ENCODE results near the gene COA1. TPM values are rescaled to one million over a fixed set of nuclear protein-coding genes. Genes with fewer than 3 reads are reported as not detected.
"Not testable (repeated sequence)": the region's sequence is repeated elsewhere in the genome, so short reads cannot be mapped to it uniquely, and the experiment has no call there.

COA1 gene
- total and polyA plus RNA-seq, 2 donors (not counting 3 experiments of a cell fraction or from before 2014, with no cell fraction given): 38.1 to 55.1 TPM

- H3K9me1 ChIP-seq (replicated peaks; ENCODE audit: control insufficient read depth, extremely low read depth, insufficient read depth, low read length); H3K4me3 ChIP-seq (replicated peaks in 1 of 3; ENCODE audit: insufficient read depth in 1 of 3, low read depth in 1 of 3, low read length in 3 of 3); H3K4me1 ChIP-seq (ENCODE audit: control insufficient read depth, extremely low read depth, insufficient read depth, low read length); H3K9ac ChIP-seq (replicated peaks; ENCODE audit: extremely low read depth, insufficient read depth, low read length); DNase-seq (ENCODE audit: low read depth, low spot score); CTCF ChIA-PET; H3K27ac ChIP-seq (ENCODE audit: insufficient read depth, low read depth, low read length); BruUV-seq (replicated peaks); POLR2A ChIA-PET; H4K20me1 ChIP-seq (replicated peaks; ENCODE audit: control insufficient read depth, extremely low read depth, insufficient read depth, low read length); H3K36me3 ChIP-seq (ENCODE audit: control insufficient read depth in 2 of 2, extremely low read depth in 1 of 2, insufficient read depth in 2 of 2, low read length in 2 of 2); intact Hi-C loops (cut with micrococcal nuclease); H2AFZ ChIP-seq (ENCODE audit: low read depth, low read length); H3K9me3 ChIP-seq (replicated peaks; ENCODE audit: control insufficient read depth, insufficient read depth, low read length); H3K27me3 ChIP-seq (ENCODE audit: control insufficient read depth in 2 of 2, insufficient read depth in 2 of 2, low read length in 2 of 2); FAIRE-seq; H3K79me2 ChIP-seq (ENCODE audit: control insufficient read depth, insufficient read depth, low read length); dilution Hi-C loops (cut with MboI; ENCODE audit: extremely low pct_ligation_motif_present, low sequenced_read_pairs); H3K4me2 ChIP-seq (ENCODE audit: insufficient read depth, low read length): not testable (repeated sequence)
Measured at GRCh38 chr7:43773268-43773667, 43.9 kb upstream of the COA1 start.

DNA sequence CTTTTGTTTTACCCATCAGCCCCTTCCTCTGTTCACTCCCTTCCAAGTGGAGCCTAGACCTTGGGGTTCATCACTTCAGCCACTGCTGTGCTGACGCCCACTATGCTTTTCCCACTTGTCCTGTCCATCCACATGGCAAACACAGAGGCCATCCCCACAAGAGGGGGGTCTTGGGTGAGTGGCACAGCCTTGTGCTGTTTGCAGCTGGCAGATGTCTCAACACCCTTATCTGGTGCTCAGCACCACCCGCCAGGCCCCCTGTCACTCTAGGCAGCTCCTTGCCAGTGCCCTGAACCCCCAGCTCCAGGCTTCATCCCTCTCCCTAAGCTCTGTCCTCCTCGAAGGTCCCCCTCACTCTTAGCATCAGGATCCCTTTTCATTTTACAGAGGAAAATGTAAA, 42.2 kb upstream of the COA1 start:
- intact Hi-C loops (cut with micrococcal nuclease) (no loop called here), dilution Hi-C loops (cut with MboI; ENCODE audit: extremely low pct_ligation_motif_present, low sequenced_read_pairs) (no loop called here)
- H3K4me2 ChIP-seq (ENCODE audit: insufficient read depth, low read length): no peak overlapping the region
- no peak overlapping the region for H2AFZ ChIP-seq (ENCODE audit: low read depth, low read length)
- no peaks in the 10 kb centered on the region for H3K79me2 ChIP-seq (ENCODE audit: control insufficient read depth, insufficient read depth, low read length)
- ChIA-PET CTCF (interaction anchor here (1.0 kb wide), 1 partner anchor 16 kb away, joined by 3 read pairs; no protein-coding TSS in a partner anchor), POLR2A (no interaction called here)
- no peaks in the 10 kb centered on the region for H3K4me1 ChIP-seq (ENCODE audit: control insufficient read depth, extremely low read depth, insufficient read depth, low read length)
- TF ChIP-seq, protein P1, sequence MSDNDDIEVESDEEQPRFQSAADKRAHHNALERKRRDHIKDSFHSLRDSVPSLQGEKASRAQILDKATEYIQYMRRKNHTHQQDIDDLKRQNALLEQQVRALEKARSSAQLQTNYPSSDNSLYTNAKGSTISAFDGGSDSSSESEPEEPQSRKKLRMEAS (IDR thresholded peaks at IDR 0.05; ENCODE audit: insufficient read depth, insufficient read length): no peak
- TF ChIP-seq FOS (IDR thresholded peaks at IDR 0.05; ENCODE audit: borderline replicate concordance, insufficient read depth, low read length): no peak
- no peak for TF ChIP-seq POLR2AphosphoS5 (IDR thresholded peaks at IDR 0.05; ENCODE audit: insufficient read depth, low read depth, low read length)
- no peak for TF ChIP-seq POLR2A (IDR thresholded peaks at IDR 0.05; ENCODE audit: low read depth, low read length)
- TF ChIP-seq GATA2 (IDR thresholded peaks at IDR 0.05; ENCODE audit: insufficient read depth, insufficient read length, low read depth, low read length): no peak
- TF ChIP-seq, protein P2, sequence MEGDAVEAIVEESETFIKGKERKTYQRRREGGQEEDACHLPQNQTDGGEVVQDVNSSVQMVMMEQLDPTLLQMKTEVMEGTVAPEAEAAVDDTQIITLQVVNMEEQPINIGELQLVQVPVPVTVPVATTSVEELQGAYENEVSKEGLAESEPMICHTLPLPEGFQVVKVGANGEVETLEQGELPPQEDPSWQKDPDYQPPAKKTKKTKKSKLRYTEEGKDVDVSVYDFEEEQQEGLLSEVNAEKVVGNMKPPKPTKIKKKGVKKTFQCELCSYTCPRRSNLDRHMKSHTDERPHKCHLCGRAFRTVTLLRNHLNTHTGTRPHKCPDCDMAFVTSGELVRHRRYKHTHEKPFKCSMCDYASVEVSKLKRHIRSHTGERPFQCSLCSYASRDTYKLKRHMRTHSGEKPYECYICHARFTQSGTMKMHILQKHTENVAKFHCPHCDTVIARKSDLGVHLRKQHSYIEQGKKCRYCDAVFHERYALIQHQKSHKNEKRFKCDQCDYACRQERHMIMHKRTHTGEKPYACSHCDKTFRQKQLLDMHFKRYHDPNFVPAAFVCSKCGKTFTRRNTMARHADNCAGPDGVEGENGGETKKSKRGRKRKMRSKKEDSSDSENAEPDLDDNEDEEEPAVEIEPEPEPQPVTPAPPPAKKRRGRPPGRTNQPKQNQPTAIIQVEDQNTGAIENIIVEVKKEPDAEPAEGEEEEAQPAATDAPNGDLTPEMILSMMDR (IDR thresholded peaks at IDR 0.05; ENCODE audit: extremely low read depth in 1 of 2, insufficient read depth in 1 of 2, low read depth in 1 of 2, low read length in 2 of 2): no peak
- TF ChIP-seq MYC (IDR thresholded peaks at IDR 0.05; ENCODE audit: low read depth, low read length): no peak
- TF ChIP-seq JUN (IDR thresholded peaks at IDR 0.05; ENCODE audit: borderline replicate concordance, insufficient read depth, insufficient read length, low read depth): no peak
- no peak for TF ChIP-seq EZH2 (IDR thresholded peaks at IDR 0.05; ENCODE audit: borderline replicate concordance, low read depth, low read length, severe bottlenecking)
- no peak overlapping the region for H3K27ac ChIP-seq (ENCODE audit: insufficient read depth, low read depth, low read length)
- no peak overlapping the region for H3K4me3 ChIP-seq (replicated peaks in 1 of 3; ENCODE audit: insufficient read depth in 1 of 3, low read depth in 1 of 3, low read length in 3 of 3)
- BruUV-seq (replicated peaks): no TSS peak
- DNase-seq (ENCODE audit: low read depth, low spot score): no peak
- no peak overlapping the region for H3K9ac ChIP-seq (replicated peaks; ENCODE audit: extremely low read depth, insufficient read depth, low read length)
- H3K36me3 ChIP-seq (ENCODE audit: control insufficient read depth in 2 of 2, extremely low read depth in 1 of 2, insufficient read depth in 2 of 2, low read length in 2 of 2): peaks cover 0 to 2% of the 10 kb centered on the region in 2 experiments
- no peak for FAIRE-seq
- no peaks in the 10 kb centered on the region for H3K9me3 ChIP-seq (replicated peaks; ENCODE audit: control insufficient read depth, insufficient read depth, low read length)
- no peaks in the 10 kb centered on the region for H3K9me1 ChIP-seq (replicated peaks; ENCODE audit: control insufficient read depth, extremely low read depth, insufficient read depth, low read length)
- H4K20me1 ChIP-seq (replicated peaks; ENCODE audit: control insufficient read depth, extremely low read depth, insufficient read depth, low read length): no peaks in the 10 kb centered on the region
- H3K27me3 ChIP-seq (ENCODE audit: control insufficient read depth in 2 of 2, insufficient read depth in 2 of 2, low read length in 2 of 2): no peaks in the 10 kb centered on the region
